GM13977 (cell line): Measurements from ENCODE around the gene ATXN7L1.

Source experiments
- DNase-seq: peaks from one replicate; pipeline ENCODE4 v3.0.0; 2012; ENCODE audit warnings: low spot score
- CTCF ChIP-seq: IDR thresholded peaks from 2 replicates; pipeline ENCODE4 v1.5.1; 2012; ENCODE audit warnings: mild to moderate bottlenecking, control low read depth; ENCODE audit not compliant: insufficient read depth; ENCODE audit errors: extremely low read depth, missing control alignments
- in situ Hi-C: fragments of 300-500 bp; cut with MboI; formaldehyde crosslinking; loops from one replicate; pipeline ENCODE4 v1.12.0; 2022; ENCODE audit warnings: low sequenced_read_pairs, low pct_unique_long_range_greater_than_20kb, mixed read lengths, inconsistent platforms; ENCODE audit not compliant: unreplicated experiment

The ATXN7L1 gene

GRCh38 chr7:105655500-105656380, 220.7 kb downstream of the ATXN7L1 start:
- TF ChIP-seq CTCF: no peak
- in situ Hi-C loops: no loop called here
- no peak for DNase-seq

GRCh38 chr7:105655067-105655466, 221.3 kb downstream of the ATXN7L1 start:
- in situ Hi-C loops: no loop called here
- DNase-seq: no peak
- TF ChIP-seq CTCF: no peak

GRCh38 chr7:105654095-105654686, 222.2 kb downstream of the ATXN7L1 start:
- no peak for DNase-seq
- in situ Hi-C loops: no loop called here
- no peak for TF ChIP-seq CTCF

- no peak for DNase-seq
- in situ Hi-C loops: no loop called here
- no peak for TF ChIP-seq CTCF
Observed at GRCh38 chr7:105653441-105654005, 222.9 kb downstream of the ATXN7L1 start.

- in situ Hi-C loops: no loop called here
- TF ChIP-seq CTCF: peak; percentile 83
- DNase-seq: peak; percentile 79
Observed at GRCh38 chr7:105652359-105652993, 223.9 kb downstream of the ATXN7L1 start.

- TF ChIP-seq CTCF: no peak
- in situ Hi-C loops: no loop called here
Observed at GRCh38 chr7:105651798-105652197, 224.6 kb downstream of the ATXN7L1 start.

More at GRCh38 chr7:105651798-105652197, 224.6 kb downstream of the ATXN7L1 start:
- DNase-seq: no peak
